Suprapubic skin (tissue), 4 donors: ENCODE data around the gene NCKAP5. TPM values are rescaled to one million over a fixed set of nuclear protein-coding genes. Genes with fewer than 3 reads are reported as not detected.

ENCODE experiments used
- DNase-seq, 2 donors: peaks; one replicate each; pipeline ENCODE4 v3.0.0-alpha.2; 2019; ENCODE audit warnings: low spot score in 2 of 2
- H3K27ac ChIP-seq: fragments of 200-600 bp; sonication (generic); one replicate; pipeline ENCODE4 v1.5.1; 2019
- H3K27me3 ChIP-seq: fragments of 200-600 bp; sonication (generic); one replicate; pipeline ENCODE4 v1.5.1; 2019
- H3K36me3 ChIP-seq: fragments of 200-600 bp; sonication (generic); one replicate; pipeline ENCODE4 v1.5.1; 2019
- H3K4me1 ChIP-seq: fragments of 200-600 bp; sonication (generic); one replicate; pipeline ENCODE4 v1.5.1; 2019
- H3K4me3 ChIP-seq: fragments of 200-600 bp; sonication (generic); one replicate; pipeline ENCODE4 v1.5.1; 2019; ENCODE audit warnings: mild to moderate bottlenecking
- H3K9me3 ChIP-seq: fragments of 200-600 bp; sonication (generic); one replicate; pipeline ENCODE4 v1.5.1; 2019
- CTCF ChIP-seq, 2 donors: fragments of 200-600 bp in 1 of 2; fragments of 450-650 bp in 1 of 2; sonication (generic) in 1 of 2; IDR thresholded peaks; one replicate each; pipeline ENCODE4 v1.5.1; 2016 to 2019; ENCODE audit warnings: antibody characterized with exemption in 2 of 2, mild to moderate bottlenecking in 1 of 2, moderate library complexity in 1 of 2
- EP300 ChIP-seq: sonication (generic); formaldehyde crosslinking; IDR thresholded peaks from one replicate; pipeline ENCODE4 v1.6.1; 2017; ENCODE audit warnings: antibody characterized with exemption
- POLR2A ChIP-seq, 2 donors: fragments of 450-650 bp; IDR thresholded peaks; one replicate each; pipeline ENCODE4 v1.6.1; 2017; ENCODE audit warnings: antibody characterized with exemption in 2 of 2, mild to moderate bottlenecking in 2 of 2, moderate library complexity in 2 of 2
- POLR2AphosphoS5 ChIP-seq, 3 donors: sonication (generic); formaldehyde crosslinking; IDR thresholded peaks; one replicate each; pipeline ENCODE4 v1.6.1; 2017; ENCODE audit warnings: antibody characterized with exemption in 3 of 3
- WGBS: methylation state at CpG from one replicate; pipeline ENCODE4 v1.1.5; 2018; 5-methylcytosine and 5-hydroxymethylcytosine counted together
- total RNA-seq, 4 donors: library from RNA; depleted of rRNA; stranded (reverse); fragments of >200 nt; gene quantifications; one replicate each; pipeline ENCODE4 v1.1.0, GENCODE V29; 2016

Gene NCKAP5
- total RNA-seq, 4 donors from 2014 or later = 2.8 to 6.4 (median 4.2) TPM

- Histone ChIP-seq H3K36me3 (no peaks in the 10 kb centered on the region), H3K9me3 (no peaks in the 10 kb centered on the region), H3K27me3 (no peaks in the 10 kb centered on the region), H3K4me1 (no peaks in the 10 kb centered on the region), H3K27ac (no peak overlapping the region), H3K4me3 (no peak overlapping the region)
- TF ChIP-seq EP300 (no peak), POLR2AphosphoS5 (IDR thresholded peaks at IDR 0.05) (no peak), CTCF (IDR thresholded peaks at IDR 0.05) (no peak), POLR2A (IDR thresholded peaks at IDR 0.05) (no peak)
- DNase-seq = no peak
- WGBS = 90% methylated on average over 2 of the region's 2 CpGs
These were observed 583.5 kb downstream of the NCKAP5 start for GRCh38 chr2:132984731-132985130.

- H3K27ac ChIP-seq = no peak overlapping the region
- H3K4me1 ChIP-seq = peaks cover 8% of the 10 kb centered on the region
- H3K4me3 ChIP-seq = no peak overlapping the region
- no peak for DNase-seq
- WGBS = 65% methylated on average over 2 of the region's 2 CpGs
- TF ChIP-seq EP300 (no peak), POLR2AphosphoS5 (IDR thresholded peaks at IDR 0.05) (no peak), POLR2A (IDR thresholded peaks at IDR 0.05) (no peak), CTCF (IDR thresholded peaks at IDR 0.05) (no peak)
- no peaks in the 10 kb centered on the region for H3K9me3 ChIP-seq
- no peaks in the 10 kb centered on the region for H3K36me3 ChIP-seq
- no peaks in the 10 kb centered on the region for H3K27me3 ChIP-seq
These were observed 588.0 kb downstream of the NCKAP5 start for GRCh38 chr2:132980304-132980703.

GRCh38 chr2:132979339-132980093, 588.7 kb downstream of the NCKAP5 start:
- WGBS = 82% methylated on average over 5 of the region's 5 CpGs
- Histone ChIP-seq H3K9me3 (no peaks in the 10 kb centered on the region), H3K36me3 (no peaks in the 10 kb centered on the region), H3K4me1 (peaks cover 8% of the 10 kb centered on the region), H3K27me3 (no peaks in the 10 kb centered on the region), H3K27ac (no peak overlapping the region), H3K4me3 (no peak overlapping the region)
- no peak for TF ChIP-seq POLR2AphosphoS5 (IDR thresholded peaks at IDR 0.05)
- TF ChIP-seq CTCF (IDR thresholded peaks at IDR 0.05) = no peak
- no peak for TF ChIP-seq EP300
- no peak for TF ChIP-seq POLR2A (IDR thresholded peaks at IDR 0.05)
- no peak for DNase-seq

- TF ChIP-seq EP300 (no peak), POLR2AphosphoS5 (IDR thresholded peaks at IDR 0.05) (no peak), CTCF (IDR thresholded peaks at IDR 0.05) (no peak), POLR2A (IDR thresholded peaks at IDR 0.05) (no peak)
- Histone ChIP-seq H3K4me1 (peaks cover 8% of the 10 kb centered on the region), H3K4me3 (no peak overlapping the region), H3K27ac (no peak overlapping the region), H3K36me3 (no peaks in the 10 kb centered on the region), H3K9me3 (no peaks in the 10 kb centered on the region), H3K27me3 (no peaks in the 10 kb centered on the region)
- WGBS = 72% methylated on average over 6 of the region's 6 CpGs
- DNase-seq = no peak
These were observed 589.4 kb downstream of the NCKAP5 start for GRCh38 chr2:132978840-132979239.

- H3K9me3 ChIP-seq = no peaks in the 10 kb centered on the region
- H3K4me3 ChIP-seq = no peak overlapping the region
- no peak for TF ChIP-seq CTCF (IDR thresholded peaks at IDR 0.05)
- no peak for TF ChIP-seq EP300
- TF ChIP-seq POLR2AphosphoS5 (IDR thresholded peaks at IDR 0.05) = no peak
- TF ChIP-seq POLR2A (IDR thresholded peaks at IDR 0.05) = no peak
- no peak for DNase-seq
- H3K36me3 ChIP-seq = no peaks in the 10 kb centered on the region
- H3K27me3 ChIP-seq = no peaks in the 10 kb centered on the region
- peaks cover 8% of the 10 kb centered on the region for H3K4me1 ChIP-seq
- no peak overlapping the region for H3K27ac ChIP-seq
- 64% methylated on average over 4 of the region's 4 CpGs for WGBS
These were observed 590.3 kb downstream of the NCKAP5 start for GRCh38 chr2:132977812-132978529.
